Activated CD8-positive, alpha-beta T cell treated with anti-CD3 and anti-CD28 coated beads, Interleukin-2, amount 10 ng/mL, durations not matched to agents 7 days and 5 days (primary cell): ENCODE measurements around the gene TYW1B. TPM values are rescaled to one million over a fixed set of nuclear protein-coding genes. Genes with fewer than 3 reads are reported as not detected.
"Not testable (repeated sequence)": the region's sequence is repeated elsewhere in the genome, so short reads cannot be mapped to it uniquely, and the experiment has no call there.

ENCODE experiments used
- ATAC-seq: fragments of 150-1000 bp; cut with Tn5 transposase; one replicate; pipeline ENCODE4 v1.10.0; 2021; ENCODE audit warnings: moderate library complexity
- CTCF ChIA-PET: fragments of 350-600 bp; sonication (Branson Sonifier 250); formaldehyde crosslinking; loops from one replicate; lab custom pipeline; 2021; ENCODE audit warnings: antibody characterized with exemption; lab: Charles Lee
- POLR2A ChIA-PET: fragments of 350-600 bp; sonication (Branson Sonifier 250); formaldehyde crosslinking; loops from one replicate; lab custom pipeline; 2021; ENCODE audit warnings: antibody characterized with exemption; lab: Charles Lee
- DNase-seq: peaks from one replicate; pipeline ENCODE4 v3.0.0-alpha.2; 2020
- H3K27ac Mint-ChIP-seq: one replicate; pipeline ENCODE4 v1.8.0; 2021; ENCODE audit warnings: mild to moderate bottlenecking, mixed read lengths
- H3K27me3 Mint-ChIP-seq: one replicate; pipeline ENCODE4 v1.8.0; 2021; ENCODE audit warnings: low read depth, mixed read lengths
- H3K36me3 Mint-ChIP-seq: one replicate; pipeline ENCODE4 v1.8.0; 2021; ENCODE audit warnings: low read depth, mixed read lengths
- H3K4me1 Mint-ChIP-seq: one replicate; pipeline ENCODE4 v1.8.0; 2021; ENCODE audit warnings: low read depth, mixed read lengths
- H3K4me3 Mint-ChIP-seq: one replicate; pipeline ENCODE4 v1.8.0; 2021; ENCODE audit warnings: mild to moderate bottlenecking, mixed read lengths
- H3K9me3 Mint-ChIP-seq: one replicate; pipeline ENCODE4 v1.8.0; 2022; ENCODE audit warnings: mixed read lengths; ENCODE audit not compliant: insufficient read depth
- total RNA-seq, 2 experiments: library from RNA; stranded (reverse); gene quantifications; one replicate each; pipeline ENCODE4 v1.2.3, GENCODE V29; 2021

Gene TYW1B
- total RNA-seq, 2 experiments from 2014 or later: 2.7 to 3.2 TPM

DNA sequence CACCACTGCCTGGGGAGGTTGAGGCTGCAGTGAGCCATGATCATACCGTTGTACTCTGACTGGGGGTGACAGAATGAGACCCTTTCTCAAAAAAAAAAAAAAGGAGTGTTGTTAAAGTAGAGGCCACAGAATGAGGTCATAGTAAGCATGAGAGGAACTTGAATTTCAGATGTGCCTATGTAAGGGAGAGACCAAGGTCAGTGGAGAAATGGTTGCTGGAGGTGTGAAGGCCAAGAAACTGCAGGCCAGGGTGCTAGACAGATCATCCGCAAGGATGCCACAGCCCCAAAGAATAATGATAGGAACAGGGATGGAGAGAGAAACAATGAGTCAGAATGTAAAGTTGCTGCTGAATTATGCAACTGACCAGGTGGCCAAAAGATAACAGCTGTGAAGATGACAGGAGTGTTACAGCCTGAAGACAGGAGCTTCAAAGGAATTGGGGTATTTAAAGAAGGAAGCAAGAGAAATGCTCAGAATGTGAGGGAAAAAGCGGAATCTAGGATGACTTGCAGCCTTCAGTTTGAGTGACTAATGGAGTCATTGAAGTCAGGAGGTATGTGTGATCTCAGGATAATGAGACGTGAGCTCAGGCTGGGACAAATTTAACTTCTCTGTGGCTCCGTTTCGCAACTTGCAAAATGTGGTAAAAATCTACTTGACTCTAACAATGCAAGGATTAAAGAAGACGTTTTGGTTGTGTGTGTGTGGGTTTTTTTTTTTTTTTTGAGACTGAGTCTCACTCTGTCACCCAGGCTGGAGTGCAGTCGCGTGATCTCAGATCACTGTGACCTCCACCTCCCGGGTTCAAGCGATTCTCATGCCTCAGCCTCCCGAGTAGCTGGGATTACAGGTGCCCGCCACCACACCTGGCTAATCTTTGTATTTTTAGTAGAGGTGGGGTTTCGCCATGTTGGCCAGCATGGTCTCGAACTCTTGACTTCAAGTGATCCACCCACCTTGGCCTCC lies 22.2 kb downstream of the TYW1B start:
- CTCF ChIA-PET: no interaction called here
- Mint-ChIP-seq H3K36me3 (peaks cover 18% of the 10 kb centered on the region), H3K27ac (no peak overlapping the region), H3K4me3 (no peak overlapping the region), H3K4me1 (no peaks in the 10 kb centered on the region), H3K9me3 (no peaks in the 10 kb centered on the region), H3K27me3 (no peaks in the 10 kb centered on the region)
- ATAC-seq (no peak), DNase-seq (no peak)
- POLR2A ChIA-PET: no interaction called here

DNA sequence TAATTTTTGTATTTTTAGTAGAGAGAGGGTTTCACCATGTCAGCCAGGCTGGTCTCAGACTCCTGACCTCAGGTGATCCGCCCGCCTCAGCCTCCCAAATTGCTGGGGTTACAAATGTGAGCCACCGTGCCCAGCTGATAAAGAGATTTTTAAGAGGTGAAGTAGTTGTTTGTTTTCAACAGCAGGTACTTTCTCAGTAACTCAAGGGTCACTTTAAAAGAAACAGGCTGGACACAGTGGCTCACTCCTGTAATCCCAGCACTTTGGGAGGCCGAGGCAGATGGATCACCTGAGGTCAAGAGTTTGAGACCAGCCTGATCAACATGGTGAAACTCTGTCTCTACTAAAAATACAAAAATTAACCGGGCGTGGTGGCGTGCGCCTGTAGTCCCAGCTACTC lies 24.2 kb downstream of the TYW1B start:
- H3K27me3 Mint-ChIP-seq, H3K27ac Mint-ChIP-seq, CTCF ChIA-PET, H3K4me3 Mint-ChIP-seq, DNase-seq, H3K9me3 Mint-ChIP-seq, H3K4me1 Mint-ChIP-seq, POLR2A ChIA-PET, ATAC-seq: not testable (repeated sequence)
- H3K36me3 Mint-ChIP-seq: peaks cover 18% of the 10 kb centered on the region

DNA sequence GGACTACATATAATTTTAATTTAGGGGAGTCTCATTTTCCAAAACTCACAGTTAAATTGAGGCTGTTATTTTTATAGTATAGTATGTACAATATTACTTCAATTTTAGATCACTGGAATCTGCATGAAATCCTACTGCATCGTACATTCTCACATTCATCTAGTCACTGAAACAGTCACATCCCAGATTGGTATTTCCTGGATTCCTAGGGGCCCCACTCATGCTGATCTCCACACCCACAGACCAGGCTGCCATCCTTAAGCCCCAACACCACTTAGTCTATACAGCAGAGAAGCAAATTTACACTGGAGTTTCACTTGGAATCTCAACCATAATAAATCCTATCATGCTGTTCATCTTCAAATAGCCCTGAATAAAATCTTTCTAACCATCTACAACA lies 26.4 kb downstream of the TYW1B start:
- H3K4me3 Mint-ChIP-seq, H3K27me3 Mint-ChIP-seq, POLR2A ChIA-PET, DNase-seq, H3K9me3 Mint-ChIP-seq, H3K4me1 Mint-ChIP-seq, H3K27ac Mint-ChIP-seq, CTCF ChIA-PET, ATAC-seq: not testable (repeated sequence)
- peaks cover 28% of the 10 kb centered on the region for H3K36me3 Mint-ChIP-seq

DNA sequence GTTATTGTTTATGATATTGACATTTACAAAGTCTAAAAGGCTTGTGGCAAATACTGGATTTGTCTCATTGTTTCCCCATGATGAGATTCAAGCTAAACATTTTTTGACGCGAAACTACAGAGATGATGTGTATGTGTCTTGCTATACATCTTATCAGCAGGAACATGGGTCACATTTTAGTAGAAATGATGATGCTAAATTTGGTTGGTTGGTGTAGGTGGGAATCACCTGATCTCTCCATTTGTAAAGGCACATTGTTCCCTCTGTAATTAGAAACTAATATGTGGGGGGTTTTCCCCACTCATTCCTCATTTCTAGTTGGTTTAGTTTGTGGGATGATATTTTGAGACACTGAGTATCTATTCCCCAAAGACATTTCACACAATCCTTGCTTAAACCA lies 32.6 kb downstream of the TYW1B start:
- ATAC-seq, CTCF ChIA-PET, H3K27ac Mint-ChIP-seq, POLR2A ChIA-PET, H3K4me3 Mint-ChIP-seq, H3K4me1 Mint-ChIP-seq, DNase-seq, H3K9me3 Mint-ChIP-seq, H3K27me3 Mint-ChIP-seq: not testable (repeated sequence)
- peaks cover 17% of the 10 kb centered on the region for H3K36me3 Mint-ChIP-seq

DNA sequence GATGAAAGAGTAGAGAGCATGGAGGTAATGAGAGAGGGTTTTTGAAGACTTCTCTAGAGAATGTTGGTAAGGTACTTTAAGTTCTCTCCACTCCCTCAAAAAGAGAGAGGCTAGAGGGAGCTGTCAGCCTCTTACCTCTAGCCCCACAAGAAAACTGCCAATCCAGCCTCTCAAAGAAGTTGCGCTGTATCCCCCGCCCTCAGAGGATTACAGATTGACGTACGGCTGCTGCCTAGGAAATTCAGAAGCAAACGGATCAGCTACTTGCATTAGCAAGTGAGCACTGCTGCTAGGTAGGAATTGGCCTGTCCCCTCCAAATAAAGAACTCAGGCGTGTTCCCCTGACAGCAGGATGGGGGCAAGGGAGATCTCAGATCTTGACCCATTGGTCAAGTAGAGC lies 34.2 kb downstream of the TYW1B start:
- no peaks in the 10 kb centered on the region for H3K27me3 Mint-ChIP-seq
- DNase-seq (no peak), ATAC-seq (no peak)
- H3K27ac Mint-ChIP-seq: no peak overlapping the region
- H3K4me1 Mint-ChIP-seq: no peaks in the 10 kb centered on the region
- CTCF ChIA-PET: no interaction called here
- peaks cover 16% of the 10 kb centered on the region for H3K36me3 Mint-ChIP-seq
- peaks cover 9% of the 10 kb centered on the region for H3K9me3 Mint-ChIP-seq
- no peak overlapping the region for H3K4me3 Mint-ChIP-seq
- POLR2A ChIA-PET: no interaction called here

- H3K9me3 Mint-ChIP-seq, CTCF ChIA-PET: not testable (repeated sequence)
Measured at GRCh38 chr7:72790698-72791060, 37.3 kb downstream of the TYW1B start.

GRCh38 chr7:72790048-72790697 lies 37.8 kb downstream of the TYW1B start:
- POLR2A ChIA-PET, H3K4me3 Mint-ChIP-seq, H3K4me1 Mint-ChIP-seq, H3K27me3 Mint-ChIP-seq, DNase-seq, H3K36me3 Mint-ChIP-seq, CTCF ChIA-PET, H3K27ac Mint-ChIP-seq, ATAC-seq, H3K9me3 Mint-ChIP-seq: not testable (repeated sequence)

More at GRCh38 chr7:72790698-72791060, 37.3 kb downstream of the TYW1B start:
- H3K36me3 Mint-ChIP-seq, H3K27me3 Mint-ChIP-seq, ATAC-seq, H3K27ac Mint-ChIP-seq, POLR2A ChIA-PET, H3K4me1 Mint-ChIP-seq, DNase-seq, H3K4me3 Mint-ChIP-seq: not testable (repeated sequence)

DNA sequence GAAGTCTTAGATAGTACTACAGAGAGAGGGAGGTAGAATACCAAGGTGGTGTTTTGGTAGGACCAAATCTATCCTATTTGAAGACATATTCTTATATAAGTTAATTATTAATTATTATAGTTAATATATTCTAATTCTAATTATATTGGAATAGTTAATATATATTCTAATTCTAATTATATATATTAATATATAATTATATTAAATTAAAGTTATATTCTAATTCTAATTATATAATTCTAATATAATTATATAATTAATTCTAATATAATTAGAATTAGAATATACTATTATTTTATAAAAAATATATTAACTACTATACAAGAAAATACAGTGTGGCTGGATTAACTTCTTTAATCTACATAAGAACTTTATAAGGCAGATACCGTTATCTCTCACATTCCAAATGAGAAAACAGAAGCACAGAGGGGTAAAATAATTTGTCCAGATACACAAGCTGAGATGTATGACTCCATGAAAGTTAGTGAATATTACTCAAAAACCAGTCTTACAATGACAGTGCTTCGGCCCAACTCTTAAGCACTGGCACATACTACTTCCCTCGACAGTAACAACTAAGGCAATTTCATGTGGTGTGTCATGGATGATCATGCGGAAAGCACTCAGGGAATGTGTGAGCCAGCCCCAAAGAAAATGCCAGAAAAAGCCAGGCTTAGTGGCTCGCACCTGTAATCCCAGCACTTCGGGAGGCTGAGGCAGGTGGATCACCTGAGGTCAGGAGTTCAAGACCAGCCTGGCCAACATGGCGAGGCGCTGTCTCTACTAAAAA lies 42.6 kb downstream of the TYW1B start:
- ATAC-seq (no peak), DNase-seq (no peak)
- Mint-ChIP-seq H3K36me3 (no peaks in the 10 kb centered on the region), H3K27ac (no peak overlapping the region), H3K9me3 (no peaks in the 10 kb centered on the region), H3K4me1 (no peaks in the 10 kb centered on the region), H3K4me3 (no peak overlapping the region), H3K27me3 (no peaks in the 10 kb centered on the region)
- POLR2A ChIA-PET: no interaction called here
- CTCF ChIA-PET: interaction anchor here (1.4 kb wide), 1 partner anchor 11 kb away, joined by 3 read pairs; no protein-coding TSS in a partner anchor

DNA sequence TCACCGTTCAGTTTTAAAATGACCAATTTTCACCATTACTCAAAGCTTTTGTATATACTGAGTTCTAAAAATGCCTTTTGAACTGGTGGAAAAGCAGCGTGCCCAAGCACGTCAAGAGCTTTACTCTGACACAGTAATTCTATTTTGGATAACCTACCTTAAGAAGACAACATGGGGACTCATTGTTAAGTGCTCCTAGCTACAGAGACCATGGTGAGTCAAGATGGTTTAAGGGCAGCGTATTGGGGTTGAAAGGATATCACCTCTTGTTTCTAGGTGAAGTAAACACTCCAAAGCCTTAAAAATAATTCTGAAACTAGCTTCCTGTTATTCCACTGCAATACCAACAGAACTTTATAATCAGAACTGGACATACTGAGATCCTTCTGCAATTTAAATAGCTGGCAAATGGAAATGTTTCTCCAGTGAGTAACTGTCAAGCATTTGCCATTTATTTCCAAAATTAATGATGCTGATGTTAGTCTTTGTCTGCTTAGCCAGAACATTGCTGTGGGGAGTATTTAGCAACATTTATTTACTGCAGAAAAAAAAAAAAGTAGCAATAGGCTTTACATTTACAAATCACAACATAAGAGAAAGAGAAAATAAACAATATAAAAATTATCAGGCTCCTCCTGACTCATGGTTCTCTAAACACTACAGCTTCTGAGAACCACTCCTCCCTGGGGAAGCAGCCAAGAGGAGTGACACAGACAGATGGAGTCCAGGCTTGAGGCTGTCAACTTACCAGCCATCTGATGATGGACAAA lies 44.2 kb downstream of the TYW1B start:
- H3K27me3 Mint-ChIP-seq, POLR2A ChIA-PET, DNase-seq, H3K4me3 Mint-ChIP-seq, H3K36me3 Mint-ChIP-seq, ATAC-seq, CTCF ChIA-PET, H3K4me1 Mint-ChIP-seq, H3K27ac Mint-ChIP-seq, H3K9me3 Mint-ChIP-seq: not testable (repeated sequence)

- Mint-ChIP-seq H3K4me3 (no peak overlapping the region), H3K27ac (no peak overlapping the region), H3K27me3 (no peaks in the 10 kb centered on the region), H3K4me1 (no peaks in the 10 kb centered on the region), H3K9me3 (no peaks in the 10 kb centered on the region), H3K36me3 (peaks cover 4% of the 10 kb centered on the region)
- CTCF ChIA-PET: no interaction called here
- DNase-seq: no peak
- ATAC-seq: no peak
- POLR2A ChIA-PET: no interaction called here
Measured at GRCh38 chr7:72781631-72782030, 46.4 kb downstream of the TYW1B start.

- Mint-ChIP-seq H3K4me1 (no peaks in the 10 kb centered on the region), H3K9me3 (no peaks in the 10 kb centered on the region), H3K27ac (no peak overlapping the region), H3K27me3 (no peaks in the 10 kb centered on the region), H3K36me3 (peaks cover 4% of the 10 kb centered on the region), H3K4me3 (no peak overlapping the region)
- ATAC-seq (no peak), DNase-seq (no peak)
- CTCF ChIA-PET: no interaction called here
- POLR2A ChIA-PET: no interaction called here
Measured at GRCh38 chr7:72781161-72781560, 46.8 kb downstream of the TYW1B start.
